HUES64 (cell line): Measurements from ENCODE around the gene SMCO1. TPM values are rescaled to one million over a fixed set of nuclear protein-coding genes. Genes with fewer than 3 reads are reported as not detected.
"Not testable (repeated sequence)": the region's sequence is repeated elsewhere in the genome, so short reads cannot be mapped to it uniquely, and the experiment has no call there.

Experiments used
- H3K27ac ChIP-seq: 2 replicates; pipeline ENCODE4 v1.7.0; 2013; ENCODE audit warnings: low read depth, low read length, inconsistent platforms
- H3K27me3 ChIP-seq: 2 replicates; pipeline ENCODE4 v1.6.1; 2013; ENCODE audit warnings: mild to moderate bottlenecking, low read length; ENCODE audit not compliant: insufficient read depth
- H3K36me3 ChIP-seq: 2 replicates; pipeline ENCODE4 v1.6.1; 2013; ENCODE audit warnings: mild to moderate bottlenecking, low read length; ENCODE audit not compliant: insufficient read depth
- H3K4me1 ChIP-seq: 2 replicates; pipeline ENCODE4 v1.6.1; 2013; ENCODE audit warnings: mild to moderate bottlenecking, low read length, moderate library complexity; ENCODE audit not compliant: insufficient read depth
- H3K4me3 ChIP-seq: 2 replicates; pipeline ENCODE4 v1.5.1; 2013; ENCODE audit warnings: mild to moderate bottlenecking, low read length, moderate library complexity
- H3K9ac ChIP-seq: 2 replicates; pipeline ENCODE4 v1.6.1; 2013; ENCODE audit warnings: mild to moderate bottlenecking, low read depth, low read length
- H3K9me3 ChIP-seq: 2 replicates; pipeline ENCODE4 v1.6.1; 2013; ENCODE audit warnings: low read depth, low read length; ENCODE audit not compliant: insufficient read depth
- WGBS: fragments of 150-250, 120-280 bp; methylation state at CpG from one replicate; pipeline ENCODE4 v1.1.7; 2013; ENCODE audit warnings: missing lambda C conversion rate; 5-methylcytosine and 5-hydroxymethylcytosine counted together
- polyA plus RNA-seq, 2 experiments: library from polyadenylated mRNA; stranded (reverse); fragments of 50-300 nt; gene quantifications; one replicate each; pipeline ENCODE4 v1.2.3, GENCODE V29; 2013

SMCO1 gene
- not detected for polyA plus RNA-seq (2013, experiment 1 of 2)
- polyA plus RNA-seq (2013, experiment 2 of 2): not detected

DNA sequence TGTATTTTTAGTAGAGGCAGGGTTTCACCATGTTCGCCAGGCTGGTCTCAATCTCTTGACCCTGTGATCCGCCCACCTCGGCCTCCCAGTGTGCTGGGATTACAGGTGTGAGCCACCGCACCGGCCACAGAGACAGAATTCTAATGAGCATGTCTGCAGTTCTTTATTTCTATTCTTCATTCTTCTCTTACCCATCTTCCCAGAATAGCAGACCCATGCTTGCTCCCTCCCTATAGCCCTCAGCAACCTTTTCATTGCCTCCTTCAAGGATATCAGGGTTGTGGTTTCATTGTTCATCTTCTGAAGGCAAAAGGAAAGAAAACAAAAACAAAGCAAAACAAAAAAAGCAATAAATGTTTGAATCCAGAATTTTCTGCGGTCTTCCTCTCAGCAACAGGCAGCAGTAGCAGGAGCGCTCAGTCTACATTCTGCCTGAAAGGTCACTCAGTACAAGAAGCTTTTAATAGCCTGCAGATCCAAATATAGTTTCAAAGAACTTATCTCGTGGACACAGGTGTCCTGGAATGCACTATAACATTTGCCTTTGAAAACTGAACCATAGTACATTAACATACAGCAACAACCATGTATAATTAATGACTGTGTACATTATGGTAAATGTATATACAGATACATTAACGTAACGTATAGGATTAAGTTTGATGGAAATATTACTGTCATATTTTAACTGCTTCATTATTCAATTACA lies at the start of gene SMCO1:
TSS of gene SMCO1 (minus strand) at position 434 of the 709 bp plus-strand sequence. CDS start at position 297, 137 bp downstream.
- H3K4me3 ChIP-seq: no peak within 1 kb of the TSS
- no peaks in the 10 kb centered on the region; the same call in 1 of the 2 replicates for H3K4me1 ChIP-seq
- H3K36me3 ChIP-seq: no peaks in the 10 kb centered on the region
- no peak within 1 kb of the TSS for H3K9ac ChIP-seq
- WGBS: 97% methylated on average over 8 of the region's 10 CpGs
- no peak within 1 kb of the TSS for H3K27ac ChIP-seq
- H3K9me3 ChIP-seq: peaks cover 27% of the 10 kb centered on the region
- no peaks in the 10 kb centered on the region for H3K27me3 ChIP-seq

GRCh38 chr3:196563721-196564225 lies 48.6 kb upstream of the SMCO1 start:
- H3K4me3 ChIP-seq: no peak overlapping the region
- no peak overlapping the region for H3K9ac ChIP-seq
- no peaks in the 10 kb centered on the region for H3K9me3 ChIP-seq
- WGBS: 95% methylated on average over 9 of the region's 9 CpGs
- no peaks in the 10 kb centered on the region for H3K27me3 ChIP-seq
- H3K27ac ChIP-seq: no peak overlapping the region
- peaks cover 3% of the 10 kb centered on the region for H3K4me1 ChIP-seq
- H3K36me3 ChIP-seq: peaks cover 14% of the 10 kb centered on the region

GRCh38 chr3:196559826-196560225 lies 44.7 kb upstream of the SMCO1 start:
- Histone ChIP-seq H3K27ac (no peak overlapping the region), H3K27me3 (no peaks in the 10 kb centered on the region), H3K4me1 (no peaks in the 10 kb centered on the region), H3K36me3 (peaks cover 14% of the 10 kb centered on the region), H3K9me3 (no peaks in the 10 kb centered on the region), H3K4me3 (no peak overlapping the region), H3K9ac (no peak overlapping the region)
- 83% methylated on average over 3 of the region's 3 CpGs for WGBS

- Histone ChIP-seq H3K9ac (no peak overlapping the region), H3K27me3 (no peaks in the 10 kb centered on the region), H3K9me3 (no peaks in the 10 kb centered on the region), H3K36me3 (peaks cover 14% of the 10 kb centered on the region), H3K4me1 (no peaks in the 10 kb centered on the region), H3K27ac (no peak overlapping the region), H3K4me3 (no peak overlapping the region)
Measured at GRCh38 chr3:196558476-196558875, 43.3 kb upstream of the SMCO1 start.

DNA sequence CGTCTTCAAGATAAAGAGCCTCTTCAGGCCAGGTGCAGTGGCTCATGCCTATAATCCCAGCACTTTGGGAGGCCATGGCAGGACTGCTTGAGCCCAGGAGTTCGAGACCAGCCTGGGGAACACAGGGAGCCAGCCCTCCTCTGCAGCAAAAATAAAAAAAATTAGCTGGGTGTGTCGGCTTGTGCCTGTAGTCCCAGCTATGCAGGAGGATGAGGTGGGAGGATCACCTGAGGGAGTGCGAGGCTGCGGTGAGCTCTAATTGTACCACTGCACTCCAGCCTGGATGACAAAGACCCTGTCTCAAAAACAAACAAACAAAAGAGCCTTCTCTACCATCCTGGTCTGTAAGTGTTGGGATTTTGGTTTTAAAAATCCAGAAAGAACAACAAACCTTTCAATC lies 42.1 kb upstream of the SMCO1 start:
- Histone ChIP-seq H3K4me3 (no peak overlapping the region), H3K27me3 (no peaks in the 10 kb centered on the region), H3K4me1 (no peaks in the 10 kb centered on the region), H3K9ac (no peak overlapping the region), H3K27ac (no peak overlapping the region), H3K9me3 (no peaks in the 10 kb centered on the region), H3K36me3 (peaks cover 14% of the 10 kb centered on the region)
- 92% methylated on average over 5 of the region's 5 CpGs for WGBS

DNA sequence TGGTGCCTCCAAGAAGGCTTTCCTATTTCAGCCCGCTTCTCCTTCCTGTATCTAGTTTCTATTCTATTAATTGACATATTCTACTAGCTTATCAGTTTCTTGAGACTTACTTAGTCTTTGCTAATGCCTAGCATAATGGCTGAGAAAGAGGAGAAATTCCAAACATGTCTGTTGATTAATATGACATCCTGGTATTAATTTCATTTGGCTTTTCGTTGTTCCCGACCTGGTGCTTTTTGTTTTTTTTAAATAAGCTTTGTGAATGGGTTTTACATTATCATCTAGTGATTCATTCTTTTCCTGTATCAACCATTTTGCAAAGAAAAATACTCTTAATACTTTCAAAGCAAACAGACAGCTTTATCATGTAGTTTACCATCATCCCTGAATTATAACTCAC lies 40.1 kb upstream of the SMCO1 start:
- Histone ChIP-seq H3K36me3 (0 out of 2 replicates have a peak, but pooled peaks cover 5% of the 10 kb centered on the region), H3K4me3 (no peak overlapping the region), H3K4me1 (no peaks in the 10 kb centered on the region), H3K27me3 (no peaks in the 10 kb centered on the region), H3K27ac (no peak overlapping the region), H3K9ac (no peak overlapping the region), H3K9me3 (peaks cover 4% of the 10 kb centered on the region)
- 100% methylated on average over 1 of the region's 3 CpGs for WGBS

DNA sequence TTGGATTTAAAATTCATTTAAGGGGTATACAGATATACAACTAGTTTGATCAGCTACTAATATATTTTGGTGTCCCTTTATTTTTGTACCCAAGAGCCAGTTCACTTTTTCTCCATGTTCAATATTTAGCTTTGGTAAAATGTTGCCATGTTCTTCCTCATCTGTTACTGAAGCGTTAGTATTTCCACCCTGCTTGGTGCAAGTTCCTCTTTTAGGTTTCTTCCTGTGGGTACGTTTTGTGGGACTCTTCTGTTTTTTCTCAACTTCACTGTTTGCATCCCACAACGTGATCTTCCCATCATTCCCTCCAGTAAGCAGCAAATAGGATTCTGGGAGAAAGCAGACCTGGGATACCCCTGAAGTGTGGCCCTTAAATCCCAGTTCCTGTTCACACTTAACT lies 39.1 kb upstream of the SMCO1 start:
- Histone ChIP-seq H3K27me3 (no peaks in the 10 kb centered on the region), H3K9me3 (peaks cover 14% of the 10 kb centered on the region), H3K9ac (no peak overlapping the region), H3K4me1 (no peaks in the 10 kb centered on the region), H3K36me3 (0 out of 2 replicates have a peak, but pooled peaks cover under 1% of the 10 kb centered on the region), H3K4me3 (no peak overlapping the region), H3K27ac (no peak overlapping the region)
- WGBS: 99% methylated on average over 3 of the region's 3 CpGs

- peaks cover 14% of the 10 kb centered on the region for H3K9me3 ChIP-seq
- 96% methylated on average over 9 of the region's 9 CpGs for WGBS
- no peak overlapping the region for H3K4me3 ChIP-seq
- no peak overlapping the region for H3K27ac ChIP-seq
- H3K4me1 ChIP-seq: no peaks in the 10 kb centered on the region
- no peaks in the 10 kb centered on the region for H3K36me3 ChIP-seq
- no peak overlapping the region for H3K9ac ChIP-seq
- no peaks in the 10 kb centered on the region for H3K27me3 ChIP-seq
Measured at GRCh38 chr3:196553551-196553950, 38.4 kb upstream of the SMCO1 start.

- Histone ChIP-seq H3K4me3 (no peak overlapping the region), H3K4me1 (no peaks in the 10 kb centered on the region), H3K27ac (no peak overlapping the region), H3K36me3 (no peaks in the 10 kb centered on the region), H3K27me3 (no peaks in the 10 kb centered on the region), H3K9ac (no peak overlapping the region), H3K9me3 (peaks cover 14% of the 10 kb centered on the region)
- 95% methylated on average over 1 of the region's 5 CpGs for WGBS
Measured at GRCh38 chr3:196552253-196552652, 37.1 kb upstream of the SMCO1 start.

GRCh38 chr3:196550172-196550571 lies 35.0 kb upstream of the SMCO1 start:
- H3K9ac ChIP-seq, H3K27me3 ChIP-seq, H3K36me3 ChIP-seq, H3K4me1 ChIP-seq, H3K27ac ChIP-seq, H3K4me3 ChIP-seq: not testable (repeated sequence)
- WGBS: 92% methylated on average over 3 of the region's 3 CpGs
- peaks cover 14% of the 10 kb centered on the region for H3K9me3 ChIP-seq

DNA sequence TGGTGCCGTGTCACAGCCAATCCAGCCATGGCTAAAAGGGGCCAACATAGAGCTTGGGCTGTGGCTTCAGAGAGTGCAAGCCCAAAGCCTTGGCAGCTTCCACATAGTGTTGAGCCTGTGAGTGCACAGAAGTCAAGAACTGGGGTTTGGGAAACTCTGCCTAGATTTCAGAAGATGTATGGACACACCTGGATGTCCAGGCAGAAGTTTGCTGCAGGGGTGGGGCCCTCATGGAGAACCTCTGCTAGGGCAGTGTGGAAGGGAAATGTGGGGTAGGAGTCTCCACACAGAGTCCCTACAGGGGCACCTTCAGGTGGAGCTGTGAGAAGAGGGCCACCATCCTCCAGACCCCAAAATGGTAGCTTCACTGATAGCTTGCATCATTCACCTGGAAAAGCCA lies 34.2 kb upstream of the SMCO1 start:
- not testable (repeated sequence) for H3K27me3 ChIP-seq, H3K4me3 ChIP-seq, H3K27ac ChIP-seq, H3K4me1 ChIP-seq, H3K36me3 ChIP-seq, H3K9ac ChIP-seq
- WGBS: 95% methylated on average over 1 of the region's 1 CpG
- H3K9me3 ChIP-seq: peaks cover 14% of the 10 kb centered on the region
